HepG2 (cell line): ENCODE data around the gene SNPH. TPM values are rescaled to one million over a fixed set of nuclear protein-coding genes. Genes with fewer than 3 reads are reported as not detected.

Experiments used
- CCDC6 ChIP-seq: sonication (generic); formaldehyde crosslinking; IDR thresholded peaks from 2 replicates; pipeline ENCODE4 v1.8.1; 2022; ENCODE audit warnings: mild to moderate bottlenecking, missing genetic modification reagents, moderate library complexity
- FOXP1 ChIP-seq, 2 experiments: fragments of 450-650 bp in 1 of 2; IDR thresholded peaks; 2 replicates each; pipeline ENCODE4 v1.6.1; 2017 to 2018; ENCODE audit warnings: antibody characterized with exemption in 1 of 2
- MATR3 ChIP-seq: sonication (generic); formaldehyde crosslinking; IDR thresholded peaks from 2 replicates; pipeline ENCODE4 v1.4.0; 2020; ENCODE audit warnings: missing genetic modification reagents
- MAZ ChIP-seq, 2 experiments: sonication (generic) in 1 of 2; formaldehyde crosslinking in 1 of 2; IDR thresholded peaks; 2 replicates each; pipeline versions ENCODE4 v1.5.0 to v1.6.1; 2012 to 2020; ENCODE audit warnings: low read depth in 2 of 2, mild to moderate bottlenecking in 2 of 2, borderline replicate concordance in 1 of 2, improper control_type of control experiment in 1 of 2, low read length in 1 of 2, missing genetic modification reagents in 1 of 2, moderate library complexity in 1 of 2
- REST ChIP-seq, 2 experiments: IDR thresholded peaks; 2 replicates each; pipeline ENCODE4 v1.6.1; 2011 to 2012; ENCODE audit warnings: low read length in 2 of 2, borderline replicate concordance in 1 of 2, low read depth in 1 of 2, mild to moderate bottlenecking in 1 of 2, moderate library complexity in 1 of 2
- SOX13 ChIP-seq, 3 experiments: fragments of 450-650 bp in 1 of 3; sonication (generic) in 1 of 3; formaldehyde crosslinking in 1 of 3; IDR thresholded peaks in 2 of 3; conservative IDR thresholded peaks in 1 of 3; 2 replicates each; pipeline versions ENCODE4 v1.5.0 to v1.6.1; 2016 to 2020; ENCODE audit warnings: antibody characterized with exemption in 1 of 3, mild to moderate bottlenecking in 1 of 3, missing compliant biosample characterization in 1 of 3, missing genetic modification reagents in 1 of 3, moderate library complexity in 1 of 3
- SP1 ChIP-seq, 2 experiments: fragments of 450-650 bp in 1 of 2; sonication (generic) in 1 of 2; formaldehyde crosslinking in 1 of 2; IDR thresholded peaks; 2 replicates each; pipeline versions ENCODE4 v1.4.0 to v1.6.1; 2016 to 2020; ENCODE audit warnings: missing genetic modification reagents in 1 of 2
- ZBTB49 ChIP-seq: sonication (generic); formaldehyde crosslinking; IDR thresholded peaks from 2 replicates; pipeline ENCODE4 v1.4.0; 2020; ENCODE audit warnings: missing genetic modification reagents, borderline replicate concordance
- ZNF318 ChIP-seq: sonication (generic); formaldehyde crosslinking; IDR thresholded peaks from 2 replicates; pipeline ENCODE4 v1.4.0; 2020; ENCODE audit warnings: mild to moderate bottlenecking, missing genetic modification reagents
- ZNF644 ChIP-seq: IDR thresholded peaks from 2 replicates; pipeline ENCODE4 v1.6.1; 2016; ENCODE audit warnings: low read depth
- ZNF766 ChIP-seq: sonication (generic); formaldehyde crosslinking; IDR thresholded peaks from 2 replicates; pipeline ENCODE4 v1.5.0; 2020; ENCODE audit warnings: missing genetic modification reagents, borderline replicate concordance
- polyA plus RNA-seq, 8 experiments: library from polyadenylated mRNA; depleted of rRNA in 3 of 8; stranded (reverse) in 7 of 8; unstranded in 1 of 8; fragments of >200 nt; fragmentation: Illumina TruSeq in 4 of 8; extraction: Trizol in 4 of 8; gene quantifications; 2 replicates each; pipeline versions ENCODE4 v1.2.1 to v1.2.3, GENCODE V29; 2011 to 2016; ENCODE audit warnings: low read depth in 4 of 8, missing spikeins in 1 of 8, mixed read lengths in 1 of 8; ENCODE audit not compliant: insufficient read depth in 1 of 8
- total RNA-seq, 5 experiments: library from RNA; depleted of rRNA; stranded (reverse); fragments of >200 nt; fragmentation: Illumina TruSeq; extraction: Trizol; gene quantifications; 2 replicates each; pipeline ENCODE4 v1.2.3, GENCODE V29; 2016; ENCODE audit warnings: low read depth in 1 of 5

SNPH gene
- total and polyA plus RNA-seq, 2 of the 13 experiments (the other 11 are each of a cell fraction or from before 2014, with no cell fraction given), result 0.09 TPM; not detected in 1

- TF ChIP-seq ZNF318 (CRISPR knock-in tag), result 0 out of 2 replicates have a peak, but pooled peaks have one; percentile 35
- TF ChIP-seq ZNF766 (CRISPR knock-in tag), result 0 out of 2 replicates have a peak, but pooled peaks have one; percentile 17
- no peak for TF ChIP-seq CCDC6 (CRISPR knock-in tag)
- no peak for TF ChIP-seq MAZ (IDR thresholded peaks at IDR 0.05; ENCODE audit: borderline replicate concordance, low read depth, low read length)
- 0 out of 2 replicates have a peak, but pooled peaks have one; percentile 14 for TF ChIP-seq MAZ (CRISPR knock-in tag; IDR thresholded peaks at IDR 0.05; ENCODE audit: low read depth)
- TF ChIP-seq REST (IDR thresholded peaks at IDR 0.05; ENCODE audit: borderline replicate concordance in 1 of 2, low read depth in 1 of 2, low read length in 2 of 2), result no peak
- 0 out of 2 replicates have a peak, but pooled peaks have one; percentile 21 for TF ChIP-seq ZNF644 (CRISPR knock-in tag)
- no peak for TF ChIP-seq SOX13 (IDR thresholded peaks at IDR 0.05)
- TF ChIP-seq SOX13 (CRISPR knock-in tag; conservative IDR thresholded peaks at IDR 0.05 in 1 of 2, IDR thresholded peaks at IDR 0.05 in 1 of 2), result no peak
- 0 out of 2 replicates have a peak, but pooled peaks have one; percentile 17 for TF ChIP-seq ZBTB49 (CRISPR knock-in tag)
- no peak for TF ChIP-seq MATR3
- TF ChIP-seq FOXP1 (IDR thresholded peaks at IDR 0.05), result no peak
- peak; percentile 11; the same call in 1 of the 2 replicates for TF ChIP-seq FOXP1 (CRISPR knock-in tag; IDR thresholded peaks at IDR 0.05)
- no peak for TF ChIP-seq SP1 (IDR thresholded peaks at IDR 0.05)
- no peak for TF ChIP-seq SP1 (CRISPR knock-in tag; IDR thresholded peaks at IDR 0.05)
Measured at GRCh38 chr20:1326031-1326930, 60.2 kb downstream of the SNPH start (continued).
